GM12873 (cell line): ENCODE results near the gene SLC16A1.

ENCODE experiments used
- TF ChIP-seq, protein P1 (sequence below): IDR thresholded peaks from 2 replicates; pipeline ENCODE4 v1.5.1; 2012; ENCODE audit warnings: low read depth, mild to moderate bottlenecking, moderate library complexity, low read length, control low read depth; ENCODE audit not compliant: insufficient read depth; ENCODE audit errors: missing control alignments

SLC16A1 gene

DNA sequence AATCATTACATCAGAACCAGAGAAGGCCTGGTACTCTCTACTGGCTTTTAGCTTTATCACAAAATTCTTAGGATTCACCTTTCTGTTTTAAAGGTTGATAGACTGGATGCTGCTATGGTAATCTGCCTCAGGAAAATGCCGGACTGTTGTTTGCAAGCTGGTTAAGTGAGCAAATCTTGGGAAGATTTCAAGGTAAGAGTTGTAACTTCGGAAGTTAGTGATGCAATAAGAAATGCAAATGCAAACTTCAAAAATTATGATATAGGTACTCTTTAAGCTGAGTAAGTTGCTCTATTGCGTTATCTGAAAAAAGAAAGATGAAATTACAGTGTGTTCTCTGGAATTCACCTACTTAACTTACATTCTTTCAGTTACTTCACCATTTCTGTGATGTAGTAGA lies 4.4 kb upstream of the SLC16A1 start:
- TF ChIP-seq, protein P1, sequence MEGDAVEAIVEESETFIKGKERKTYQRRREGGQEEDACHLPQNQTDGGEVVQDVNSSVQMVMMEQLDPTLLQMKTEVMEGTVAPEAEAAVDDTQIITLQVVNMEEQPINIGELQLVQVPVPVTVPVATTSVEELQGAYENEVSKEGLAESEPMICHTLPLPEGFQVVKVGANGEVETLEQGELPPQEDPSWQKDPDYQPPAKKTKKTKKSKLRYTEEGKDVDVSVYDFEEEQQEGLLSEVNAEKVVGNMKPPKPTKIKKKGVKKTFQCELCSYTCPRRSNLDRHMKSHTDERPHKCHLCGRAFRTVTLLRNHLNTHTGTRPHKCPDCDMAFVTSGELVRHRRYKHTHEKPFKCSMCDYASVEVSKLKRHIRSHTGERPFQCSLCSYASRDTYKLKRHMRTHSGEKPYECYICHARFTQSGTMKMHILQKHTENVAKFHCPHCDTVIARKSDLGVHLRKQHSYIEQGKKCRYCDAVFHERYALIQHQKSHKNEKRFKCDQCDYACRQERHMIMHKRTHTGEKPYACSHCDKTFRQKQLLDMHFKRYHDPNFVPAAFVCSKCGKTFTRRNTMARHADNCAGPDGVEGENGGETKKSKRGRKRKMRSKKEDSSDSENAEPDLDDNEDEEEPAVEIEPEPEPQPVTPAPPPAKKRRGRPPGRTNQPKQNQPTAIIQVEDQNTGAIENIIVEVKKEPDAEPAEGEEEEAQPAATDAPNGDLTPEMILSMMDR = no peak

DNA sequence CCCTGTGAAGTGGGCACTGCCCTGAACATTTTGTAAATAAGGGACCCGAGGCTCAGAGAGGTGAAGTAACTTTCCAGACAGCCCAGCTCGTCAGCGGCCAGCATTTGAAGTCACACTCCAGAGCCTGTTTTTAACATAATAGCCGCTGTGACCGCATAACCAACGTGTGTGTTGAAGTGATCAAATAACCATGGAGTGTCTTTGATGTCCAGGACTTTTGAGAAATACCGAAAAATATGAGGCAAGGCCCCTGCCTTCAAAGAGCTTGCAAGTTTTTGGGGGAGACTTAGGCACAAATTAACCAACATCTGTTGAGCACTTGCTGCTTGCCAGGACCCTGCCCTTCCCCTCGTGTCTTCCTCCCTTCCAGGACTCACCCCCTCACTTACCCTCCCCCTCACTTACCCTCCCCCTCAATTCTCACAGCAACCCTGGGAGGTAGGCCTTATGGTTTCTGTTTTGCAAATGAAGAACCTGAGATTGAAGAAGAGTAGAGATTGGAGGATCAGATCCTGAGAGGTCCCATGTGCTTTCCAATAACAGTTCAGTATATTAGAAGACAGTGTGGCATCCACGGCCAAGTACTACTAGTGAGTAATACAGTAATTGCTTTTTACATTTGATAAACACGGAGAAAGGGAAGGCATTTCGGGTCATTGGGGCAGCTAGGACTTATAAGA lies 1.3 kb upstream of the SLC16A1 start:
- TF ChIP-seq, protein P1 = no peak

DNA sequence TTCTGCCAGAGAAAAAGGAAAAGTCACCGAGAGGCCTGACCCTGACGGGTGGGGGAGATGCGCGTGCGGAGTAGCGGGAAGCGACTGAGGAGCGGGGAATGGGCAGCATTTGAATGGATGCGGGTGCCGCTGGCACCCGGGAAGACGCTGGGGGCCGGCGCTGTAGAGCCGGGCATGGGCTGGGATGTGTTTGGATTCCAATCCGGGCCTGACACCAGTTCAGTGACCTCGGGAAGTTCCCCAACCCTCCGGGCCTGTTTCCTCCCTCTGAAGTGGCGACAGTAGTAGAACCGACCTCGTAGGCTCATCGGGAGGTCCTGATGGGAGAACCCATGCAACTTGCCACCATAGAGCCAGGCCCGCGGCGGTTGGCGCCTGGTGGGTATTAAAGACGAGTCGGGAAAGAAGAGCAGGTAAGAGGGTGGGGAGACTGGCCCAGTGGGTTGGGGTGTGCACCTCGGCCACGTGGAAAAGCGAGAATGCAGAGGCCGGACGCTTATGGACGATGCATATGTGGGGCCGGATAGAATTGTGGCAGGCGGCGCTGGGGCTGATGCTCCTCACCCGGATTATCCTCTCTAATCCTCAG lies 642 bp upstream of the SLC16A1 start:
- TF ChIP-seq, protein P1 = no peak

DNA sequence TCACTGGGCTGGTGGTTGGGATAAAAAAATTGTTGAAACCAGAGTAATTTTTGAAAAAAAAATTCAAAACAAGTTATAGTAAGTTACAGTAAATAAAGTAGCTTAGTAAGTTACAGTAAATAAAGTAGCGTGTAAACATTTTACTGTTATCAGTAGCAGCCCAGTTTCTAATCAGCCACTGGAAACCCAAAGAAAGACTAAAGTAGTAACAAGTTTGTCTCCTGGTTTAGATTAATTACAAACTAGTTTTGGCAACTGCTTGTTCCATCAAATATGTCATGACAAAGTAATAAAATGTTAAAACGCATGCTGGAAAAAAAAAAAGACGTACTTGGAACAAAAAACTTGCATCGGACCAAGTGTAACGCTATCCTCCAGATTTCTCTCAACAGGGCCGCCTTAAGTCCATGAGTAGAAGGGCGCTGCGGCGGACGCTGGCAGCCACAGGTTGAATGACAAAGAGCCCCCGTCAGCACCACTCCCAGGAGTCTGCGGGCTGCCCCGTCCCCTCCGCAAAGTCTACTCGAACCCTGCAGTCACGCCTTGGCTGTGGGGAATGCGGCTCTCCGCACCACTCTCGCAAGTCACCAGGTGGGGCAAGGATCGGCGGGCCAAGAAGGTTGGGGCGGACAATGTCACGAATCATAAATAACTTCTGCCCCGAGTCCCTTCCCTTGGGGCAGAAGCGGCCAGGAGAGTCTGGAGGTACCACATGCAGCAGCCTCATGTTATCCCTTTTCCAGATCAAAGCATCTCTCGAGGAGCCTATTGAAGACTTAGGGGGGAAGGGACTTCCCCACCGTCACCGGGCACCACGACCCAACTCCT lies 837 bp downstream of the SLC16A1 start:
- TF ChIP-seq, protein P1 = peak; percentile 0

DNA sequence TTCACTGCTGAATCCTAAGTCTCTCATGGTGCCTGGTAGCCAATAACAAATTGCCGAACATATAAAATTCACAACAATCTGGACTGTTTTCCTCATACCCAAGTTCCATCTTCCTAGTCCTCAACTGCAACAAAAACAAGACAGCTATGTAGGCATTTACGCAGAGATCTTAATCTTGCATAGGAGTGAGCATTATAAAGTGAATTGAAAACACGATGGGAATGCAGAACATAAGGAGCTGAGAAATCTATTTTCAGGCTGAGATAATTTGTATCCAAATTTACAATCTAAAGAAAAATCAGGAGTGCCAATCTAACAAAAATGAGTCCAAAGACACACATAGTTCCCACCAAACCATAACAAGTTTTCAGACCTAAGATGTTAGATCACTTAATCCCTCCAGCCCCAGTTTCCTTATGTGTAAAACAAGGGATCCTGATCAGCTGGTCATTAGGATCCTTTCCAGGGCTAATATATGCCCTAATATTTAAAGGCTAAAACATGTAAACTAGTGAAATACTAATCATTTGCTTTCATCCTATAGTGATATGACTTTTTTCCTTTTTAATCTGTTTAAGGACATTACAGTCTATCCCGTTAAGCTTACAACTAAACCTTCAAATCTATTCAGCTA lies 1.9 kb downstream of the SLC16A1 start:
- TF ChIP-seq, protein P1 = no peak

DNA sequence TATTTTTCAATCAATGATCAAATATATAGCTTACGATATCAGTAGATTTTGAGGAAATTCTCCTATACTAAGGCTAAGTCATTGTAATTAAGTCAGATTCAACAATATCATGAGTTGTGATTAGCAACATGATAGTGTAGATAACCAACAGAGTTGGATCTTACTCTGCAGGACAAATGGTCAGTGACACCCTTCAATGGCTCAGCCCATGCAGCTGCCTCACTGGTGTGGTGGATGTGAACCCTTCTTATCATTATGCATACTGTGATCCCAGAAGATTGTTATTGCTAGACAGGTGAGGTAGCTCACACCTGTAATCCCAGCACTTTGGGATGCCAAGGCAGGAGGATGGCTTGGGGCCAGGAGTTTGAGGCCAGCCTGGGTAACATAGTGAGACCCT lies 5.6 kb downstream of the SLC16A1 start:
- TF ChIP-seq, protein P1 = no peak

DNA sequence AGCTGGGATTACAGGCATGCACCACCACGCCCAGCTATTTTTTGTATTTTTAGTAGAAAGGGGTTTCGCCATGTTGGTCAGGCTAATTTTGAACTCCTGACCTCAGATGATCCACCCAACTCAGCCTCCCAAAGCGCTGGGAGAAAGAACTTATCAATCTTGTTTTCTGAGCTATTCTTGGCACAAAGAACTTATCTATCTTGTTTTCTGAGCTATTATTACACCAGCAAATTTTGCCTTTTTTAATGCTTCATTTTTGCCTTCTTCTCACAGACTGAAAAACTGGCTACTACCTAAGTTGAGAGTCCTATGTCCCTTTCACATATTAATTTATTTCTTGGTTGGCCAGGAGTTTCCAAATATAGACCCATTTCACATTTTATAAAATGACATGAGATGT lies 9.3 kb downstream of the SLC16A1 start:
- TF ChIP-seq, protein P1 = no peak
